ENCODE measurements around the gene WWOX.

WWOX gene

DNA sequence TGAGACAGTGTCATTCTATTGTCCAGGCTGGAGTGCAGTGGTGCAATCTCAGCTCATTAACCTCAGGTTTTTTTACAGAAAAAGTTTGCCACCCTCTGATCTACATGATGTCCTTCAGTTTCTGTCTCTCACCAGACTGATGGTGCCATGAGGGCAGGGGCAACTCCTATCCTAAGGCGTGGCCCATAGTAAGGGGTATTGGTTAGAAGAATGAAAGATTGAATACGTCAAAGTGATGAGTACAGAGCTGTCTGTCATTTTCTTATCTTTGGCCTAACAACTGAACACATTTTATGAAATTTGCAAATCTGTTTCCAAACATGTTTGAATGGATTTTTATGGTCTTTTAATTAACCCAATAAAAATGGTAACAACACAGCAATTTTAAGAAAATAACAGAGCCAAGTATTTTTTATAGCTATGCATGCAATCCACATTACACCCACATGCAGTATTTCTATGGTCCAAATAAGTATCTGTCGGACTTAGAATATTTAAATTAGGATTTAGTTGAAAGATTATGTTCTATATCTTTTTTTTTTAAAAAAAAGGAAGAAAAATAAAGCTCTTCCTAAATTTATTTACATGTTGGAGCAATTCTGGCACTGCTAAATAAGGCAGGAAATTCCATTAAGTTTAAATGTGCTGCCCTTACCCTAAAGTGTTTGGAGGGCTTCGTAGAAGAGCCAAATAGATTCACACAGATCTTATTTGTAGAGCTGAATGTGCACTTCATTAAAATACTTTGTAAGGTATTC, 192.8 kb downstream of the WWOX start:
- TF ChIP-seq, protein P1, sequence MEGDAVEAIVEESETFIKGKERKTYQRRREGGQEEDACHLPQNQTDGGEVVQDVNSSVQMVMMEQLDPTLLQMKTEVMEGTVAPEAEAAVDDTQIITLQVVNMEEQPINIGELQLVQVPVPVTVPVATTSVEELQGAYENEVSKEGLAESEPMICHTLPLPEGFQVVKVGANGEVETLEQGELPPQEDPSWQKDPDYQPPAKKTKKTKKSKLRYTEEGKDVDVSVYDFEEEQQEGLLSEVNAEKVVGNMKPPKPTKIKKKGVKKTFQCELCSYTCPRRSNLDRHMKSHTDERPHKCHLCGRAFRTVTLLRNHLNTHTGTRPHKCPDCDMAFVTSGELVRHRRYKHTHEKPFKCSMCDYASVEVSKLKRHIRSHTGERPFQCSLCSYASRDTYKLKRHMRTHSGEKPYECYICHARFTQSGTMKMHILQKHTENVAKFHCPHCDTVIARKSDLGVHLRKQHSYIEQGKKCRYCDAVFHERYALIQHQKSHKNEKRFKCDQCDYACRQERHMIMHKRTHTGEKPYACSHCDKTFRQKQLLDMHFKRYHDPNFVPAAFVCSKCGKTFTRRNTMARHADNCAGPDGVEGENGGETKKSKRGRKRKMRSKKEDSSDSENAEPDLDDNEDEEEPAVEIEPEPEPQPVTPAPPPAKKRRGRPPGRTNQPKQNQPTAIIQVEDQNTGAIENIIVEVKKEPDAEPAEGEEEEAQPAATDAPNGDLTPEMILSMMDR (IDR thresholded peaks at IDR 0.05; ENCODE audit: control insufficient read depth, extremely low read depth, insufficient read depth) = no peak
- DNase-seq (ENCODE audit: low read depth) = no peak
- H3K4me3 ChIP-seq (ENCODE audit: low read depth, low read length) = no peak overlapping the region

DNA sequence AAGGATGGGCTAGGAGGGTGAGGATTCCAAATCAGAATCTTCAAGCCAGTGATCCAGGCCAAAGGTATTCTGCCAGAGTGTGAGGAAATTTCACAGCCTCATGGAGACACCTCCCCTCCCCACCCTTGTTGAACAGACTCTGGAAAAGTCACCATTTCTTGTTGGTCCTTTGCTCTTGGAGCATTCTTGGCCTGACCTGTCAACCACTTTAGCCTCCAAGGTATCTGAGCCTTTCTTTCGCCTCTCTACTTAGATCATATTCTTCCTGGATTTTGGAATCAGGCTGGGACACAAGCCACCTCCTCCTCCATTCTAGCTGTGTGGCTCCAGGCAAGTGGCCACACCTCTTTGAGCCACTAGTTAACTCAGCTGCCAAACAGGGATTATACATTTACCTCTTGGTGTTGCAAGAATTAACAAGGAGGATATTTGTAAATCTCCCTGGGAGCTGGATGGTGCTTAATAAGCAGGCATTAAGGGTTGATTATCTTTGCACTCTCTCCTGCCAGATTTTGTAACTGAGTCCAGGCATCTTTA, 193.5 kb downstream of the WWOX start:
- DNase-seq (ENCODE audit: low read depth) = no peak
- TF ChIP-seq, protein P1 (IDR thresholded peaks at IDR 0.05; ENCODE audit: control insufficient read depth, extremely low read depth, insufficient read depth) = no peak
- H3K4me3 ChIP-seq (ENCODE audit: low read depth, low read length) = no peak overlapping the region

DNA sequence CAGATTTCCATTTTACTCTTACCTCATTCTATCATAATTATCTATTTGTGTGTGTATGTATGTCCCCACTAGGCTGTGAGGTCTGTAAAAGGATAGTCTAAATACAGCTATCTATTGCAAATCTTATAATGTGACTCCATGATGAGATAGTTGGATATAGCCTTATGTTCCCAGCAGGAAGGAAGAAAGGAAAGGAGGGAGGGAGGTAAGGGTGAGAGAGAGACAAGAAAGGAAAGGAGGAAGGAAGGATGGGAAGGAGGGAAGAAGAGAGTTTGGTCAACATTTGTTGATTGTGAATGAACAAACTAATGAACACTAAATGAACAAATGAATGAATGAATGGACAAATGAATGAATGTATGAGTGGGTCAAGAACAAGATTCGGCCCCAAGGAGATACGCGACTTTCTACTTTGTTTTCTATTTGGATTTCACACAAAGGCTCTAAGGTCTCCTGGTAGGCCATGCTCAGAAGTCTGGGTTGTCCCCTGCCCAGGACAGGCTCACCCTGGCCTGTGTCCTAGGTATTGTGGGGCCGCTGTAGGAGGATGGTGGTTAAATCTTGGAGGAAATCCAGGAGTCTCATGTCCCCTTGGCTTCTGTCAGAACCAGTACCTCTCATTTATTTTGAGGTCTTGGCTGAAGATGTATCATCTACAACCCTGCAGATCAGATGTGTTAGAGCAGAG, 195.2 kb downstream of the WWOX start:
- TF ChIP-seq, protein P1 (IDR thresholded peaks at IDR 0.05; ENCODE audit: control insufficient read depth, extremely low read depth, insufficient read depth) = no peak
- no peak for DNase-seq (ENCODE audit: low read depth)

DNA sequence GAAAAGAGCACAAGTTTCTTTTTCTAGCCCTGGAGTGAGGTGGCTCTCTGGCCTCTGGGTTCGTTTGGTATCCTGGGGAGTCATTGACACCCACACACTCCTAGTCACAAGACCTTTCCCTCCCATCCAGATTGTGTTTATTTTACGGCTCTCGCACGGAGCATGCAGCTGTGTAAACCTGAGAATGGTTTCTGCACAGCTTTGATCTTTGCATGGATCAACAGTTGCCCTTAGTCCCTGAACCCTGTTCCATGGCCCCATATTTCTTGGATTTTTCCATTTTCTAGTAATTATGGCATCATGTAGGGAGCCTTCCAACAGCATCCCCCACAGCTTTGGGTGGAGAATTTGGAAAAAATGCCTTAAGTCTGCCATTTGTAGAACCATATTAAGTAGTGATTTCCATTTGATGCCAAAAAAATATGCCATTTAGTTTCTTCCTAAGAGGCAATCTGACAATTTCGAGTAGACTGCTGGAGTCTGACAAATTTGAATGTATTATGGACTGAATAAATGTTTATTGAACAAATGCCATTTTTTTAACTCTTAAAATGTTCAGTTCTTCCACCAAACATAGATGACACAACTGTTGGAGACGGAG, 197.7 kb downstream of the WWOX start:
- H3K4me3 ChIP-seq (ENCODE audit: low read depth, low read length) = no peak overlapping the region
- TF ChIP-seq, protein P1 (IDR thresholded peaks at IDR 0.05; ENCODE audit: control insufficient read depth, extremely low read depth, insufficient read depth) = no peak
- no peak for DNase-seq (ENCODE audit: low read depth)

More for the DNA sequence above, 195.2 kb downstream of the WWOX start:
- no peak overlapping the region for H3K4me3 ChIP-seq (ENCODE audit: low read depth, low read length)

DNA sequence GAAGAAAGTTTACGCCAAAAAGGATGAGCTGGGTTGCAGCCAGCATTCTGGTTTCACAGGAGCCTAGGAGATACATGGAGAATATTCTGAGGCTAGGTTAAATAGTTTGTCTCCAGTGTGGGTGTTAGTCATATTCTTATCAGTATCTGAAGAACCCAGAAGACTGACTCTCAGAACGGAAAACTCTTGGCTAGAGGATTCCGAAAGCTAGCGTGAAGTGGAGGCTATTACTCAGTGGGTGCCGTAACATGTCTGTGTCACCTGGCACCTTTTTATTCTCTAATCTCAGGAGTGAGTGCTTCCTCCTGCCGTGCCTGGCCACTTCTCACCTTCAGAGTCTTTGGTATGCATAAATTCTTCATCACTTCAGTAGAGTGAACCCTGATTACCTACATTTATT, 199.5 kb downstream of the WWOX start:
- H3K4me3 ChIP-seq (ENCODE audit: low read depth, low read length) = no peak overlapping the region
- DNase-seq (ENCODE audit: low read depth) = no peak
- TF ChIP-seq, protein P1 (IDR thresholded peaks at IDR 0.05; ENCODE audit: control insufficient read depth, extremely low read depth, insufficient read depth) = no peak

DNA sequence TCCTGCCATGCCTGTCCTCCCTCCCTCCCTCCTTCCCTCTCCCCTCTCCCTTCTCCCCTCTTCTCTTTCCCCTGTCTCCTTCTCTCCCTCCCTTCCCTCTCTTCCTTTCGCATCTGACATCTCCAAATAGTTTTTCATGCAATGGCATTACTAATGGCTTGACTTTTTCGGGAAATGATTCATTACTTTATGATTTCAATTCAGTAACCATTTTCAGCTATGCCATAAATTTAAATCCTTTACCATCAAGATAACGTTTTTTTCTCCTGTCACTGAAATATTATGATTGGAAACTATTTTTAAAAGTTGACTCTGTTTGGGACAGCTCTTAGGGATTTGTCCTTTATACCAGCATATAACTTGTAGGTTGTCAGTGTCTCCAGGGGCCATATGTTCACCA, 201.0 kb downstream of the WWOX start:
- TF ChIP-seq, protein P1 (IDR thresholded peaks at IDR 0.05; ENCODE audit: control insufficient read depth, extremely low read depth, insufficient read depth) = no peak
- H3K4me3 ChIP-seq (ENCODE audit: low read depth, low read length) = no peak overlapping the region
- DNase-seq (ENCODE audit: low read depth) = no peak

Data from LNCaP clone FGC (cell line).